Cardiac fibroblast (primary cell): Measurements from ENCODE around the gene EME1.
A peak's percentile ranks its signal among the peaks of the same experiment; 100 is the strongest.

ENCODE experiments used
- DNase-seq, 2 donors: peaks; one replicate each; pipeline versions ENCODE4 v3.0.0 to v3.0.0-alpha.2; 2010; ENCODE audit warnings: low read depth in 2 of 2
- H3K4me3 ChIP-seq, 2 donors: replicated peaks in 1 of 2; 1 replicate in 1 of 2; 2 replicates in 1 of 2; pipeline ENCODE4 v1.5.1; 2011; ENCODE audit warnings: low read depth in 2 of 2, low read length in 2 of 2, mild to moderate bottlenecking in 2 of 2, moderate library complexity in 1 of 2
- CTCF ChIP-seq: IDR thresholded peaks from one replicate; pipeline ENCODE4 v1.5.1; 2011; ENCODE audit warnings: low read depth, mild to moderate bottlenecking, low read length, inconsistent platforms

Gene EME1

DNA sequence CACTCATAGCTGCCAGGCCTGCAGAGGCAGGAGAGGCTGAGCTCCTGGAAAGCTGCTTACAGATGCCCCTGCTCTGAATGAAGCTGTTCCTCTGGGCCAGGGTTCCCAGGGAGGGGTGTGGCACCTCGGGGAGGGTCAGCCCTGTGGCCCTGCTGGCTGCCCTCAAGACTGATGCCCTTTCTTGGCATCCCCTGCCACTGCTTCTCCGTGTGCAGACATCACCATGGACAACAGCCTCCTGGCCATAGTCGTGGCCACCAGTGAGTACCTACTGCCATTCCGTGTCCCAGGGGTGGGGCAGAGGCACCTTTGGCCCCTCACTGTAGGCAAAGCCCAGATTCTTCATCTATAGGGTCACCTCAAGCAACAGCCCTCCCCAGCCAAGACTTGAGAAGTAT, 9.0 kb upstream of the EME1 start:
- DNase-seq = no peak
- H3K4me3 ChIP-seq = no peak overlapping the region
- TF ChIP-seq CTCF = no peak

DNA sequence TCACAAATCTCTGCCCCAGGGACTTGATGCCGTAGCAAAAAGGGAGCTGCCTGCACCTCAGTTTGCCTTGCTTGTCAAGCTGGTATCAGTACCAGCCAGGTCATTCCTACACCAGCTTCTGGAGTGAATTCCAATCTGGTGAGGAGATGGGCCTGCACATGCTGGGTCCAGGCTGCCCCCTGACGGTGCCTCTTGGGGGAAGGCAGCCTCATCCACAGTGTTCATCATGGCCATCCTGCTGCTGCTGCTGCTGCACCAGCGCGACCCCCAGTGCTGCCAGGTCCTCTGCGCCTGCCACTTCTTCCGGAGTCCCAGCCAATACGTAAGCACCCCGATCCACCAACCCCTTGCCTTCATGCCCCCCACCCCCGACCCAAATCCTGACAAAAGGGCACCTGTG, 8.3 kb upstream of the EME1 start:
- H3K4me3 ChIP-seq = no peak overlapping the region
- peak; percentile 4 for TF ChIP-seq CTCF
- peak in 1 of 2 donors; percentile 42 for DNase-seq

- H3K4me3 ChIP-seq = no peak overlapping the region
- TF ChIP-seq CTCF = no peak
- DNase-seq = no peak
These were observed 7.9 kb upstream of the EME1 start for GRCh38 chr17:50365165-50365564.

DNA sequence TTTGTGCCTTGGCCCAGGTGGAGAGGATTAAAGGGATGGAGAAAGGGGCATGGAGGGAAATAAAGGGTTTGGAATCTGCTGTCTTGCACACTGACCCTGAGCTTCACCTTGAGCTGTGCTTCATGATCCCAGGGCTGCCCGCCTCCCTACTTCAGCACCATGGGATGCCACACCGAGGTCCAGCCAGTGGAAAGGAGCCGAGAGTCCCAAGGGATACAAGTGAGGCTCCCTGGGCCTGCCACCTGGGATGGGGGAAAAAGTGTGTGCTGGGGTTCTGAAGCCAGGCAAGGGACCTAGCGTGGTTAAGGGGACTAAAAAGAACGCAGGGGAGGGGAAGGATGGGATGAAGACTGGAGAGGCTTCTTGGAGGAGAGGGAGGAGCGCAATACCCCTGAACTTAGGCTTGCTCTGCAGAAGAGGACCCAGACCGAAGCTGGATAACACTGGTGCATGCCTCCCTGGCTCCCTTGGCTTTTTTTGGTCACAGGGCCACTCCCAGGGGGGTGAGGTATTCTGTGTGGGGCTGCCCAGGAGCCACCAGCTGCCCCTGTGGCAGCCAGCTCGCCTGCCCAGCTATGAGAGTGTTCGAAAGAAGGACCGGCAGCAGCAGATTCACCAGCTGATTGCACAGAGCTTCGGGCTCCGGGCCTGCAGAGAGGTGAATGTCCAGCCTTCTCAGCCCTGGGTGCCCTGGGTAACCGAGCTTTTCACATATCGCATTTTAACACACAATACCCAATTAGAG, 7.2 kb upstream of the EME1 start:
- no peak for TF ChIP-seq CTCF
- H3K4me3 ChIP-seq = no peak overlapping the region
- DNase-seq = no peak

DNA sequence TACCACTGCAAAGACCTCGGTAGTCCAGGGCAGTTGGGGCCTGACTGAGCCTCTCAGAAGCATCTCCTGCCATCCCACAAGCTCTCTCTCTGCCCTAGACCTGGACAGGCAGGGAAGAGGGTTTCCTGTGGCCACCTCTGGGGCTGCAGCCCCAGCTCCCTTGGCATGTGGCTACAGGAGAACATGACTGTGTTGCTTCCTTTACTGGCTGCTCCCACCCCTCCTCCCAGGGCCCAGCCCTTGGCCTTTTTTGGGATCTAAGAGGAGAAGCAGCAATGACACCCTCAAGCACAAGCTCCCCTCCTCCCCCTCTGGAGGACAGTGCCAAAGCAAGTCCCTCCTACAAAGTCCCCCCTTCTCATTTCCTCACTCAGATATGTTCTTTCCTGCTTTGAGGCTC, 5.6 kb upstream of the EME1 start:
- TF ChIP-seq CTCF = no peak
- DNase-seq = no peak
- no peak overlapping the region for H3K4me3 ChIP-seq

GRCh38 chr17:50370052-50370451, 3.0 kb upstream of the EME1 start:
- no peak for DNase-seq
- no peak overlapping the region for H3K4me3 ChIP-seq
- TF ChIP-seq CTCF = no peak

GRCh38 chr17:50371526-50371925, 1.5 kb upstream of the EME1 start:
- no peak for DNase-seq
- no peak for TF ChIP-seq CTCF
- H3K4me3 ChIP-seq = no peak overlapping the region
